OCI-LY3 (cell line): Measurements from ENCODE around the gene TGFB1.

Experiments
- H2AFZ ChIP-seq: fragments of 200-600, 300-600 bp; shearing (Covaris generic); 2 replicates; pipeline ENCODE4 v1.6.0; 2014; ENCODE audit warnings: antibody characterized with exemption, low read depth, low read length
- H3K27ac ChIP-seq: fragments of 200-600, 300-600 bp; sonication (generic); 2 replicates; pipeline ENCODE4 v1.5.1; 2014; ENCODE audit warnings: mild to moderate bottlenecking, low read length, moderate library complexity, mixed read lengths
- H3K27me3 ChIP-seq: fragments of 200-600, 300-600 bp; sonication (generic); 2 replicates; pipeline ENCODE4 v1.6.1; 2014; ENCODE audit warnings: low read depth, low read length, mixed read lengths
- H3K36me3 ChIP-seq: fragments of 200-600, 300-600 bp; sonication (generic); replicated peaks from 2 replicates; pipeline ENCODE3; 2014; ENCODE audit warnings: low read depth, low read length, mixed read lengths
- H3K4me1 ChIP-seq: fragments of 300-600, 200-600 bp; sonication (generic); 2 replicates; pipeline ENCODE4 v1.6.1; 2014; ENCODE audit warnings: low read length, mixed read lengths
- H3K4me2 ChIP-seq: fragments of 200-600, 300-600 bp; sonication (generic); 2 replicates; pipeline ENCODE4 v1.6.1; 2014; ENCODE audit warnings: low read length, mixed read lengths
- H3K4me3 ChIP-seq: fragments of 300-600, 200-600 bp; sonication (generic); 2 replicates; pipeline ENCODE4 v1.5.1; 2014; ENCODE audit warnings: antibody characterized with exemption, mild to moderate bottlenecking, low read length, moderate library complexity
- H3K79me2 ChIP-seq: fragments of 300-600, 200-600 bp; shearing (Covaris generic); 2 replicates; pipeline ENCODE4 v1.6.1; 2014; ENCODE audit warnings: mild to moderate bottlenecking, low read length, mixed read lengths
- H3K9ac ChIP-seq: fragments of 300-600, 200-600 bp; shearing (Covaris generic); 2 replicates; pipeline ENCODE4 v1.6.0; 2014; ENCODE audit warnings: mild to moderate bottlenecking, low read length, moderate library complexity
- H3K9me3 ChIP-seq: fragments of 200-600, 300-600 bp; shearing (Covaris generic); 2 replicates; pipeline ENCODE4 v1.6.1; 2014; ENCODE audit warnings: low read length, mixed read lengths; ENCODE audit not compliant: insufficient read depth
- H4K20me1 ChIP-seq: fragments of 200-600, 300-600 bp; sonication (generic); 2 replicates; pipeline ENCODE4 v1.6.1; 2016; ENCODE audit warnings: low read length, mixed read lengths; ENCODE audit not compliant: insufficient read depth
- EZH2phosphoT487 ChIP-seq: fragments of 200-600 bp; shearing (Covaris generic); IDR thresholded peaks from 2 replicates; pipeline ENCODE4 v1.6.1; 2018; ENCODE audit warnings: antibody characterized with exemption, mixed run types, low read depth
- TF ChIP-seq, protein P1 (sequence below): fragments of 200-600, 300-600 bp; sonication (generic); IDR thresholded peaks from 2 replicates; pipeline ENCODE4 v1.5.1; 2014; ENCODE audit warnings: antibody characterized with exemption, low read length, low read depth

The TGFB1 gene

GRCh38 chr19:41356984-41357739 lies 3.4 kb upstream of the TGFB1 start:
- Histone ChIP-seq H3K79me2 (peaks cover 15% of the 10 kb centered on the region), H2AFZ (no peak overlapping the region), H3K27ac (no peak overlapping the region), H3K27me3 (no peaks in the 10 kb centered on the region), H3K36me3 (peaks cover under 1% of the 10 kb centered on the region), H3K4me3 (no peak overlapping the region), H3K9ac (no peak overlapping the region), H4K20me1 (no peaks in the 10 kb centered on the region; the same call in 1 of the 2 replicates), H3K9me3 (no peaks in the 10 kb centered on the region), H3K4me1 (peaks cover 6% of the 10 kb centered on the region), H3K4me2 (no peak overlapping the region)
- no peak for TF ChIP-seq EZH2phosphoT487
- TF ChIP-seq, protein P1, sequence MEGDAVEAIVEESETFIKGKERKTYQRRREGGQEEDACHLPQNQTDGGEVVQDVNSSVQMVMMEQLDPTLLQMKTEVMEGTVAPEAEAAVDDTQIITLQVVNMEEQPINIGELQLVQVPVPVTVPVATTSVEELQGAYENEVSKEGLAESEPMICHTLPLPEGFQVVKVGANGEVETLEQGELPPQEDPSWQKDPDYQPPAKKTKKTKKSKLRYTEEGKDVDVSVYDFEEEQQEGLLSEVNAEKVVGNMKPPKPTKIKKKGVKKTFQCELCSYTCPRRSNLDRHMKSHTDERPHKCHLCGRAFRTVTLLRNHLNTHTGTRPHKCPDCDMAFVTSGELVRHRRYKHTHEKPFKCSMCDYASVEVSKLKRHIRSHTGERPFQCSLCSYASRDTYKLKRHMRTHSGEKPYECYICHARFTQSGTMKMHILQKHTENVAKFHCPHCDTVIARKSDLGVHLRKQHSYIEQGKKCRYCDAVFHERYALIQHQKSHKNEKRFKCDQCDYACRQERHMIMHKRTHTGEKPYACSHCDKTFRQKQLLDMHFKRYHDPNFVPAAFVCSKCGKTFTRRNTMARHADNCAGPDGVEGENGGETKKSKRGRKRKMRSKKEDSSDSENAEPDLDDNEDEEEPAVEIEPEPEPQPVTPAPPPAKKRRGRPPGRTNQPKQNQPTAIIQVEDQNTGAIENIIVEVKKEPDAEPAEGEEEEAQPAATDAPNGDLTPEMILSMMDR: no peak

DNA sequence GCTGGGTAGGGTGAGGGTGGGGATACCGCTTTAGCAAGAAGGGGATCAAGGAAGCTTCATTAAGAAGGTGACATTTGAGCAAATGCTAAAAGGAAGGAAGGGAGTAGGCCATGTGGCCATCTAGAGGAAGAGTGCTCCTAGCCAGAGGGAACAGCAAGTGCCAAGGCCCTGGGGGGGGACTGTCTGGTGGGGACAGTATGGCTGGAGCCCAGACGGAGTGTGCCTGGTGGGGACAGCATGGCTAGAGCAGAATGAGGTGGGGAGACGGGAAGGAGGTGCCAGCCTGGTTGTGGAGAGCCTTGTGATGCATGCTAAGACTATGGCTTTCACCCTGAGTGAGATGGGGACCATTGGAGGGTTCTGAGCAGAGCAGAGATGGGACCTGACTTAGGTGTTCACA lies 2.1 kb upstream of the TGFB1 start:
- no peak for TF ChIP-seq EZH2phosphoT487
- TF ChIP-seq, protein P1: no peak
- Histone ChIP-seq H3K79me2 (peaks cover 29% of the 10 kb centered on the region), H3K36me3 (peaks cover 7% of the 10 kb centered on the region), H3K9ac (no peak overlapping the region), H3K4me2 (no peak overlapping the region), H3K4me3 (no peak overlapping the region), H4K20me1 (peaks cover 5% of the 10 kb centered on the region), H3K9me3 (no peaks in the 10 kb centered on the region), H3K27ac (no peak overlapping the region), H2AFZ (no peak overlapping the region), H3K4me1 (peaks cover 10% of the 10 kb centered on the region), H3K27me3 (no peaks in the 10 kb centered on the region)

DNA sequence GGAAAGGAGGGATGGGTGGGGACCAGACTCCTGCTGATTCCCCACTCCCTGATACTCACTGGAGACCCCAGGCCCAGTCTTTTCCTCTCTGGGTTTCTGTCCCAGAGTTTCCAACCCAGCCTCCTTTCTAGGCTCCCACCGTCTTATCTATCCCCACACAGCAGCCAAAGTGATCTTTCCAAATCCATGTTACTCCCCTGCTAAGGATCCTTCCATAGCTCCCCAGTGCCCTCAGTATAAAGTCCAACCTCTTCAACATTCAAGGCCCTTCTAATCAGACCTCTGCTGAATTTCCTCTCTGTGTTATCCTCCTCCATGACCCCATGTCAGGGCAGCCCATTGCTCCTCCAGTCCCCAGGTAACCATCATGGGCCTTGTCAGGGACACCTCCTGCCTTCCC lies 1.3 kb upstream of the TGFB1 start:
- H3K27ac ChIP-seq: no peak overlapping the region
- H3K4me2 ChIP-seq: no peak overlapping the region
- H3K36me3 ChIP-seq: peaks cover 8% of the 10 kb centered on the region
- no peaks in the 10 kb centered on the region for H3K9me3 ChIP-seq
- peaks cover 14% of the 10 kb centered on the region for H3K4me1 ChIP-seq
- H4K20me1 ChIP-seq: peaks cover 12% of the 10 kb centered on the region
- no peak overlapping the region for H3K9ac ChIP-seq
- TF ChIP-seq EZH2phosphoT487: no peak
- TF ChIP-seq, protein P1: no peak
- no peaks in the 10 kb centered on the region for H3K27me3 ChIP-seq
- H2AFZ ChIP-seq: no peak overlapping the region
- H3K4me3 ChIP-seq: no peak overlapping the region
- H3K79me2 ChIP-seq: peaks cover 37% of the 10 kb centered on the region

DNA sequence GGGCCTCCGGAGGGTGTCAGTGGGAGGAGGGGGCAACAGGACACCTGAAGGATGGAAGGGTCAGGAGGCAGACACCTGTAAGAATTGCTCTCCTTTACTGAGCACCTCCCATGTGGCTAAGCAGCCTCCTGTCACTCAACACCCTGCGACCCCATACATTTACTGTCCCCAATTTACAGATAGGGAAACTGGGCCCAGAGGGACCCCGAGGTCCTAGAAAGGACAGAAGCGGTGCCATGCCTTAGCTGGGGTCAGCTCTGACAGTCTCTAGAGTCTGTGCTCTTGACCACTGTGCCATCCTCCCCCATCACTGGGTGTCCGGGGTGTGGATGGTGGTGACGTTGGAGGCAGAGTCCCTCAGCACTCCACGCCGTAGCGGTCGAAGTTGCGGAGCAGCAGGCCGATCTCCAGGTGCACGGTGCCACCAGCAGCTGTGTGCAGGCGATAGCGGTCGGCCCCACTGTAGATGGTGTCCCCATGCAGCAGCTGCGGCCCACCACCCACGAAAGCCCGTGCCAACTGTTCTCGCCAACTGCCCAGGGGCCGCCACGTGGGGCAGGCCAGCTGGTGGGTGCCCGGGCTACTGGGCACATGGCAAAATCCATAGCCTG lies 726 bp upstream of the TGFB1 start:
- Histone ChIP-seq H3K27me3 (no peaks in the 10 kb centered on the region), H3K27ac (no peak overlapping the region), H3K4me3 (peak overlapping the region; percentile 92), H3K36me3 (peaks cover 14% of the 10 kb centered on the region), H3K9me3 (no peaks in the 10 kb centered on the region), H3K4me1 (peaks cover 18% of the 10 kb centered on the region), H2AFZ (no peak overlapping the region), H3K79me2 (peaks cover 42% of the 10 kb centered on the region), H3K9ac (peak overlapping the region; percentile 98; the same call in 1 of the 2 replicates), H4K20me1 (peaks cover 18% of the 10 kb centered on the region), H3K4me2 (peak overlapping the region; percentile 55)
- no peak for TF ChIP-seq EZH2phosphoT487
- TF ChIP-seq, protein P1: no peak
